Astrocyte of the cerebellum (primary cell): Measurements from ENCODE around the gene INTS1.
"Not testable (repeated sequence)": the region's sequence is repeated elsewhere in the genome, so short reads cannot be mapped to it uniquely, and the experiment has no call there.

ENCODE experiments used
- DNase-seq: peaks from one replicate; pipeline ENCODE4 v3.0.0-alpha.2; 2011; ENCODE audit warnings: low read depth
- H3K4me3 ChIP-seq: 2 replicates; pipeline ENCODE4 v1.5.1; 2011; ENCODE audit warnings: mild to moderate bottlenecking, low read depth, low read length, moderate library complexity
- CTCF ChIP-seq: IDR thresholded peaks from 2 replicates; pipeline ENCODE4 v1.5.1; 2012; ENCODE audit warnings: low read length, low read depth, moderate library complexity, mild to moderate bottlenecking; ENCODE audit errors: missing control alignments
- in situ Hi-C: cut with HindIII; loops from 2 replicates; pipeline ENCODE4 v1.10.0; 2017; ENCODE audit warnings: low sequenced_read_pairs

INTS1 gene

GRCh38 chr7:1444214-1444924, 59.8 kb downstream of the INTS1 start:
- H3K4me3 ChIP-seq, result no peak overlapping the region
- in situ Hi-C loops, result no loop called here
- no peak for TF ChIP-seq CTCF
- DNase-seq, result no peak

GRCh38 chr7:1443587-1444200, 60.5 kb downstream of the INTS1 start:
- H3K4me3 ChIP-seq, result not testable (repeated sequence)

GRCh38 chr7:1442355-1443124, 61.6 kb downstream of the INTS1 start:
- H3K4me3 ChIP-seq, result no peak overlapping the region
- in situ Hi-C loops, result no loop called here
- no peak for DNase-seq
- no peak for TF ChIP-seq CTCF

More at GRCh38 chr7:1443587-1444200, 60.5 kb downstream of the INTS1 start:
- in situ Hi-C loops, DNase-seq: not testable (repeated sequence)

- TF ChIP-seq CTCF, result no peak
- no peak for DNase-seq
- in situ Hi-C loops, result no loop called here
- no peak overlapping the region for H3K4me3 ChIP-seq
These were observed 62.4 kb downstream of the INTS1 start for GRCh38 chr7:1441615-1442354.

GRCh38 chr7:1440620-1441019, 63.6 kb downstream of the INTS1 start:
- no peak for TF ChIP-seq CTCF
- H3K4me3 ChIP-seq, result no peak overlapping the region
- DNase-seq, result no peak
- in situ Hi-C loops, result no loop called here

- no peak for DNase-seq
- in situ Hi-C loops, result no loop called here
- TF ChIP-seq CTCF, result no peak
- no peak overlapping the region for H3K4me3 ChIP-seq
These were observed 64.5 kb downstream of the INTS1 start for GRCh38 chr7:1439373-1440363.
